NK-92 treated with Interleukin-12 subunit alpha and Interleukin-12 subunit beta, amount 100 ng/mL, for 24 hours (cell line): ENCODE data around the gene CDK1.
"Not testable (repeated sequence)": the region's sequence is repeated elsewhere in the genome, so short reads cannot be mapped to it uniquely, and the experiment has no call there.

ENCODE experiments used
- DNase-seq: peaks from one replicate; lab custom pipeline; 2025; lab: John Stamatoyannopoulos, UW

Gene CDK1

DNA sequence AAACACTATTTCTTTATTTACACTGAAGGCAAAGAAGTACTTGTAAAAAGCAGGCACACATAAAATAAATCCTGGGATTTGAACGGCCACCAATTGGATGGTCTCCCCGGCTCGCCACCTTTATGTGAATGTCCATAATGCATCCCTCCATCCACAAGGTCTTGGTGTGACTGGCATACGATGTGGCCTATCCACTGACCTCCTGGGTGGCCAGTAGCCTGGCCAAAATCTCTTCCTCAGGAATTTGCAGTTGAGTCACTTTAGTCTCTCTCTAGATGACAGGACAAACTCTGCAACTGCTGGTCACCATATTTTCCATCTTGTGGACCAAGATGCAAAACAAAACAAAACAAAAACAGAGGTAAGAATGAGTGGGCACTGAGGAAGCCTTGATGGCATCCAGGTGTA, 39.1 kb downstream of the CDK1 start:
- DNase-seq = no peak

DNA sequence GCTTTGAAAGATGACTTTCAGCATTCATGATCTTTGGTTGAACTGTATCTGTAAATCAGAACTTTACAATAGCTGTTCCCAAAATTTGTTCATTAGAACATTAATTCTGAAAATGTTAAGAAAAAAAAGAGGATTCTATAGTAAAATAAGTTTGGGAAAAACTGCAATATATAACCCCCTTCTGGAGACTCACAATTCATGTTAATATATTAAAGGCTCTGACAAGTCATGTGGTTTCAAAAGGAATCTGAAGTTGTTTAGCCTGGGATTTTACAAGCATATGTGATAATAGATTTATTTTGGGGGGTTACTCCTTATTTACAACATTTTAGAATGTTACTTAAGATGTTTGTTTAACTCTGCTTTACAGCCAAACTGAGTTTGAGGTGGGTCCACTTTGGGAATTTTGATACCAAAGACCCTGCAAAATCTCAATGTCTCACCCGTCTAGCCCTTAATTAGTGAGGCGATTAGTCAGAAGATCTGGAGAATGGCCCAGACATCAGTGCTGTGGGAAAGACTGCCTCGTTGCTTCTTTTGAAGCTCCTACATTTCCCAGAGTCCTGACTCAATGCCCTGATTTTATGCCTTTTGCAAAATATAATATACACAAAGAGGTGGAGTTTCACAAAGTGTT, 40.0 kb downstream of the CDK1 start:
- DNase-seq = no peak

DNA sequence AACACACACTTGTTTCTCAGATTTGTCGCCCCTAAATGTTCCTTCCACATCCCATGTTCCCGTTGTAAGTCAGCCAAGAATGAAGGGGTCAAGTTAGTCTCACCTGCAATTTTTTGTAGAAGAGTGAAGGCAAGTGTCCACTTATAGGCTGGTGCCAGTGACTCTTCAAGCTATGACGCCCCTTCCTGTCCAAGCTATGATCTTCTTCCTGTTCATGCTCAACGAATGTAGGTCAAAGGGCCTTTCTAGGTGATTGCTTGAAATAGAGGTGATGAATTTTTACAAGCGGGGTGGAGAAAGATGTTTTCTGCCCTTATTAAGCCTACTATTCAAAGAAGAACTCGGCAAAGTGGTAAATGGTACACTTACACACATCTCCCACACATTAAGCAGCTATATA, 41.0 kb downstream of the CDK1 start:
- DNase-seq = no peak

DNA sequence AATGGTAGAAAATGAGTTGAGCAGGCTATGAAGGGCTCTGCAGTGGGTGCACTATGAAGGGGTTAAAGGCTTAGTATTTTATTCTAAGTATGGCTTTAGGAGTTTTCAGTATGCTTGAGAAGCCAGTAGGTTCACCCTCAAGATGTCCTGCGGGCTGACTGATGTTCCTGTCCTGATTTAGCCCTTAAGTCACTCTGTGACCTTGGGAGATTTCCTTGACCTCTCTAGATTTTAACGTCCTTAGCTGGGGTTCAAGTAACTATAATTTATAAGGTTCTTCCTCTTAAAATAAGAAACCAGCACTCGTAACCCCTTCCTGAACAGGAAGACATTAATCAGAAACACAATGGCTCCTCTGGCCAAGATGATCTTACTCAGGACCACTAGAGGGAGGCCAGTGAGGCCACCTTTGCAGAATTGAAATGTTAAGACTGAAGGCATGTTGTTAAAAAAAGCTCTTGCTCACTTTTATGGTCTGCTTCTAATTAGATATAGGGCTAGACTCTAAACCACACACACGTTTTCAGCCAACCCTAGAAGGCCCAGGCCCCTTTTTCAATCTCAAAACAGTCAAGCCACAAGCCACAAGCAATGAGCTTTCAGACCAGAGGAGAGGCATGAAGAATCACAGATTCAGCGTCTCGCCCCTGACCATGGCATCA, 41.9 kb downstream of the CDK1 start:
- DNase-seq = no peak

DNA sequence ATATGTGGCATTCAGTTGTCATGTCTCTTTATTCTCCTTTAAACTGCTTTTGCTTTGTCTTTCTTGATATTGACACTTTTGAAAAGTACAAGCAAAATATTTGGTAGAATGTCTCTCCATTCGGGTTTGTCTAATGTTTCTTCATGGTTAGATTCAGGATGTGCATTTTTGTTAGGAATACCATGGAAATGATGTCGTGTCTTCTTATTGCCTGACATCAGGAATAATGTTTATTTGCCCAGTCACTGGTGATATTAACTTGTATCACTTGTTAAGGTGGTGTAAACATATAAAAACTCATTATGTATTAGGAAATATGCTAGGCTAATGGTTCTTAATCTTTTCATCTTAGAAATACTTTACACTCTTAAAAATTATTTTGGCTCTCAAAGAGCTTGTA, 43.4 kb downstream of the CDK1 start:
- DNase-seq = no peak

DNA sequence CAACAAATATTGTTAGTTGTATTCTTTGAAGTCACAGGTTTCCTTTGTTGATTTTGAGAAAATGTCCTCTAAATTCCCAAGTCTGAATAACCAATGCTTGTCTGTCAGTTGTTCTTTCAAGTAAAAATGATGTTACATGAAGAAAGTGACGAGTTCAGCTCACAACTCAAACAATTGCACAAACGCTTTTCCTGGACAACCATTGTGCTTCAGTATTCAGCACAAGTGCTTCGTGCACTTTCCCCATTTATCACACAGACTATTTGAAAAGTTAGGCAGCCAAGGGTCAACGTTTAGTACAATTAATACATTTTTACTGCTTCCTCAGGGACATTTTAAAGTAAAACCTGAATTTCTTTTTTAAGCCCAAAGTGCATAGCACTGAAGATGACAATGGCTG, 44.5 kb downstream of the CDK1 start:
- no peak for DNase-seq

DNA sequence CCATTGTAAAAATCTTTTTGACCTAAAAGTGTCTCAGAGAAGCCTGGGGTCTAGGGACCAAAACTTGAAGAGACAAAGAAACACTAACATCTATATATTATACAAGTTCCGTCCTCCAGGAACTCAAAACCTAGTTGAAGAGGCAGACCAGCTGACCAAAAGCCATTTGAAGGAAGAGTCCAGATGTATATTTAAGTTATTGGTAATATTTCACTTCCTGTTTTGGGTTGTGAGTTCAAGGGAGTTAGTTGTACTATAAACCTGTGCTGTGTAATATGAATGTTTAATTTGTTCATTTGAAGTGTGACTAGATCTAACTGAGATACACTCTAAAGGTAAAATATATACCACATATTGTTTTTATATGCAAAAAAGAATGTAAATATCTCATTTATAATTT, 45.0 kb downstream of the CDK1 start:
- no peak for DNase-seq

DNA sequence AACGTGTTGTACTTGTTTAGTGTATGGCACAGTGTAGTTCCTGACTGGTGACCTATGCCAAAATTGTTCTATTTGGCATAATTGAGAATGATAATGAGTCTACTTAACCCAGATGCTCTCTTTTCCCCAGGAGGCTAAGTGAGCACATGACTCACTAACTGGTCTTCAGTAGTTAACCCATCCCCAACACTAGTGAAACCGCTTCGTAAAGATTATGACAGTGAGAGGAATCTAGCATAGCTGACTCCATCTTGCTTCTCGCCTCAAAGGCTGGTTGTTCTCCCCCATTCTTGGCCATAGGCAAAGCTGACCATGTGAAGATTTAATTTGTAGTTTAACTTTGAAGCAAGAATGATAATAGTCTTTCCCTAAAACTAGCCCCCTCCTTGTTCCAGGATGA, 47.2 kb downstream of the CDK1 start:
- DNase-seq = no peak

DNA sequence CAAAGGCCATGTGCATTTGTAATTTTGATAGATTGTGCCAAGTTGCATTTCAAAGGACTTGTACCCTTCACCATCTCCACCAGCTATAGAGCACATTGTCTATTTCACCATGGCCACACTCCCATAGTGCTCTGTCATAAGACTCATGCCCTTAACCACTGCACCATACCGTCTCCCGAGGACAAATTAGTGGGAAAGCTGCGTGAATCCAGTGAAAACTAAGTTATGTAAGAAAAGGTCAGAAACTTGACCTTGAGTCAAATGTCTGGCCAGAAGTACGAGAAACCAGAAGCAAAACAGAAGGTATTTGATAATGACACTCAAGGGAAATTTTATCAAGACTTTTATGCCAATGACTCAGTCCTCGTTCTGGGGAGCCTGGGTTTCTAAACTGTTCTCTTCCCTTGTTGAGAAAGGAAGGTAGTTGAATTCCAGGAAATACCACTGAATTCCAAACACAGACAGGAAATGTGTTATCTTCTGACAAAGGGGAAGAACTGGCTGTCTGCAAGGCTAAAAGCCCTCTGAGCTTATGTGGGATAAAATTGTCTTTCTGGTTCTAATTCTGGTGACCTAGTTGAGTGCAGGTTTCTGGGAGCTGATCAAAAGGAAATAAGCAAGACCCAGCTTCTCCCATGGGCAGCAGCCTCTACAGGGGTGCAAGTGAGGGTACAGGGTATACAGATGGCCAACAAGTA, 49.7 kb downstream of the CDK1 start:
- DNase-seq = no peak

DNA sequence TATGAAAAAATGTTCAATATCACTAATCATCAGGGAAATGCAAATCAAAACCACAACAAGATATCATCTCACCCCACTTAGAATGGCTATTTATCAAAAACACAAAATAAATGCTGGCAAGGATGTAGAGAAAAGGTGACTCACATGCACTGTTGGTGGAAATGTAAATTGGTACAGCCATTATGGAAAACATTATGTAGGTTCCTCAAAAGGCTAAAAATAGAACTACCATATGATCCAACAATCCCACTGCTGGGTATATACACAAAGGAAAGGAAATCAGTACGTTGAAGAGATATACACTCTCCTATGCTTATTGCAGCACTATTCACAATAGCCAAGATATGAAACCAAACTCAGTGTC, 50.2 kb downstream of the CDK1 start:
- DNase-seq = no peak

DNA sequence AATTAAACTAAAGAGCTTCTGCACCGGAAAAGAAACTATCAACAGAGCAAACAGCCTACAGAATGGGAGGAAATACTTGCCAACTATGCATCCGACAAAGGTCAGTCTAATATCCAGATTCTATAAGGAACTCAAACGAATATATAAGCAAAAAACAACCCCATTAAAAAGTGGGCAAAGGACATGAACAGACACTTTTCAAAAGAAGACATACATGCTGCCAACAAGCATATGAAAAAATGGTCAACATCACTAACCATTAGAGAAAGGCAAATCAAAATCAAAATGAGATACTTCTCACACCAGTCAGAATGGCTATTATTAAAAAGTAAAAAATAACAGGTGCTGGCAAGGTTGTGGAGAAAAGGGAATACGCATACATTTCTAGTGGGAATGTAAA, 53.9 kb downstream of the CDK1 start:
- DNase-seq = not testable (repeated sequence)

DNA sequence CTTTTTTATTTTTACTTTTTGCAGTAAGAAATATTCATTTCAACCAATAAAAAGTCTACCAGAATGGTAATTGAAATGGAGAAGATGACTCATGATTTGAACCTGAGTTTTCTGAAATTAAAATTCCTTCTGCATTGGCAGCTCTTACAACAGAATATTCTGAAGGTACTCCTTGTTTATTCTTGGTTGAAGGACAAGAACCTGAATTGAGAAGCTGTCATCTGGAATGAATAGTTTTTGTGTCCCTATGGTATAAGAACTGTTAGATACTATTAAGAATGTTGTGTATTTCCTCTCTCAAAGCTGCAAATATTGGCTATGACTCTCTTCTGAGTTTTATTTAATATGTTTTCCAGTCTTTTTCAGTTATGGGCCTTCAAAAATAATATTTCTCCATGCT, 56.1 kb downstream of the CDK1 start:
- no peak for DNase-seq

DNA sequence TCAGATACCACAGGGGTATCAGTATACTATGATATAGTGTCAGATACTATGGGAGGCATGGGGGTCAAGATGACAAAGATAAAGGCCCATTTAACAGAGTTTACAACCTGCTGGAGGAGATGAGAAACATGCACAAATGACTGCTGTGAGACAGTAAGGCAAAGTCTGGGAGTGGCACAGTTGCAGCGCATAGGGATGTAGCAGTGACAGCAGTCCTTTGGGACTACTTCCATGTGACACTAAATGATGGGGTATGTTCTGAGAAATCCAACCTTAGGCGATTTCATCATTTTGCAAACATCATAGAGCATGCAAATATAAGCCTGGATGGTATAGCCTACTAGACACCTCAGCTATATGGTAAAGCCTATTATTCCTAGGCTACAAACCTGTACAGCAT, 56.8 kb downstream of the CDK1 start:
- no peak for DNase-seq

DNA sequence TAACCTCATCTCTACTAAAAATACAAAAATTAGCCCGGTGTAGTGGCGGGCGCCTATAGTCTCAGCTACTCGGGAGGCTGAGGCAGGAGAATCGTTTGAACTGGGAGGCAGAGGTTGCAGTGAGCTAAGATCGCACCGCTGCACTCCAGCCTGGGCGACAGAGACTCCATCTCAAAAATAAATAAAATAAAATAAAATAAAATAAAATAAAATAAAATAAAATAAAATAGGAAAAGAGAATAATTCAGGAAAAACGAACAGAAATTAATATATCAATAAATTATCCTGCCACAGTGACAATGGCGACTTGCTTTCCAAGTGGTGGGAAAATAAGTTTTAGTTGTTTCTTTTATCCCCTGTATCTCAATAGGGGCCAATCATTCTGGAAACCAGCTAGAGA, 62.9 kb downstream of the CDK1 start:
- DNase-seq = not testable (repeated sequence)

DNA sequence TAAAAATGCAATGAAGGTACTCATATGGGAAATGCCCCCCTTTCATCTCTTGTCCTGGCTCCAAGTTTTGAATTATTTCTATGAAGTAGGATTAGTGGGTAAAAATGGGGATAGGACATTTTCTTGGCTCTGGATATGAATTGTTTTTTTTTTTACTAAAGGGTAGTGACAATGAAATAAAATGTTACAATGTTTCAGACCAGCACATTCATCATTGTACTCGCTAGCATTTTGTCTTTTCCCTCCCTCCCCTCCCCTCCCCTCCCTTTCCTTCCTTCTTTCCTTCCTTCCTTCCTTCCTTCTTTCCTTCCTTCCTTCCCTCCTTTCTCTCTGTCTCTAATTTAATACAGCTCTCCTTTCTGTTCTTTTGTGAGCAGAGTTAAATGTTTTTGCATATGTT, 64.4 kb downstream of the CDK1 start:
- DNase-seq = no peak
